K562 (cell line): Measurements from ENCODE around the gene MACROD2. TPM values are rescaled to one million over a fixed set of nuclear protein-coding genes. Genes with fewer than 3 reads are reported as not detected.

ENCODE experiments used
- ATAC-seq: fragments of 200-7000 bp; cut with Tn5 transposase; 3 replicates; pipeline ENCODE4 v1.9.1; 2020; ENCODE audit warnings: moderate library complexity
- BruUV-seq: library from RNA; stranded (reverse); fragments of 400-500 nt; replicated peaks from 2 replicates; lab custom pipeline; 2021; lab: Mats Ljungman, UMichigan
- CTCF ChIA-PET: fragments of 300-600 bp; formaldehyde crosslinking; extraction: SDS; loops from one replicate; lab custom pipeline; 2021; ENCODE audit warnings: low intra/inter-chr PET ratio; lab: Yijun Ruan, JAX
- POLR2A ChIA-PET: fragments of 300-600, 350-650 bp; sonication (Branson Sonifier 250); formaldehyde crosslinking; extraction: SDS; loops from one replicate; lab custom pipeline; 2021; ENCODE audit warnings: antibody characterized with exemption, inconsistent platforms; lab: Yijun Ruan, JAX
- DNase-seq, 4 experiments: peaks; one replicate each; pipeline versions ENCODE4 v3.0.0 to v3.0.0-alpha.2; 2011 to 2018; ENCODE audit warnings: low spot score in 3 of 4, mixed read lengths in 3 of 4; ENCODE audit errors: extremely low read depth in 1 of 4
- FAIRE-seq: peaks from 2 replicates; lab custom pipeline; 2011; peaks lifted over from hg19 to GRCh38; lab: Jason Lieb, UNC
- H2AFZ ChIP-seq: 2 replicates; pipeline ENCODE4 v1.6.0; 2011; ENCODE audit warnings: low read depth, low read length, control low read depth, inconsistent platforms
- H3K27ac ChIP-seq: fragments of 200-600 bp; 3 replicates; pipeline ENCODE4 v1.8.0; 2011; ENCODE audit warnings: low read depth, mild to moderate bottlenecking, control low read depth, inconsistent platforms, low read length, moderate library complexity, mixed read lengths; ENCODE audit errors: extremely low read depth
- H3K27me3 ChIP-seq, 2 experiments: fragments of 300-600 bp in 1 of 2; 2 replicates in 1 of 2; 3 replicates in 1 of 2; pipeline versions ENCODE4 v1.6.0 to v1.8.0; 2011; ENCODE audit warnings: inconsistent platforms in 2 of 2, low read length in 2 of 2, mild to moderate bottlenecking in 1 of 2, mixed read lengths in 1 of 2, moderate library complexity in 1 of 2; ENCODE audit not compliant: control insufficient read depth in 2 of 2, insufficient read depth in 2 of 2
- H3K36me3 ChIP-seq: fragments of 300-600 bp; 3 replicates; pipeline ENCODE4 v1.8.0; 2011; ENCODE audit warnings: mild to moderate bottlenecking, low read length, inconsistent platforms; ENCODE audit not compliant: control insufficient read depth, insufficient read depth
- H3K4me1 ChIP-seq, 2 experiments: fragments of 200-600 bp in 1 of 2; replicated peaks in 1 of 2; 2 replicates in 1 of 2; 3 replicates in 1 of 2; pipeline versions ENCODE4 v1.5.1 to v1.8.0; 2011; ENCODE audit warnings: inconsistent platforms in 2 of 2, low read length in 2 of 2, mild to moderate bottlenecking in 1 of 2, mixed read lengths in 1 of 2, moderate library complexity in 1 of 2; ENCODE audit not compliant: control insufficient read depth in 2 of 2, insufficient read depth in 2 of 2
- H3K4me2 ChIP-seq: 2 replicates; pipeline ENCODE4 v1.6.1; 2011; ENCODE audit warnings: low read length, control low read depth, inconsistent platforms, mixed read lengths; ENCODE audit not compliant: insufficient read depth
- H3K4me3 ChIP-seq: fragments of 200-600 bp; sonication (generic), shearing (Covaris generic); 2 replicates; pipeline ENCODE4 v1.5.1; 2016; ENCODE audit warnings: control low read depth, inconsistent platforms
- H3K79me2 ChIP-seq: fragments of 200-600 bp; 3 replicates; pipeline ENCODE4 v1.8.0; 2011; ENCODE audit warnings: low read length, inconsistent platforms; ENCODE audit not compliant: control insufficient read depth, insufficient read depth
- H3K9ac ChIP-seq, 2 experiments: 2 replicates each; pipeline versions ENCODE4 v1.6.0 to v1.6.1; 2011; ENCODE audit warnings: low read depth in 2 of 2, low read length in 2 of 2, control low read depth in 1 of 2, inconsistent platforms in 1 of 2, mild to moderate bottlenecking in 1 of 2, mixed read lengths in 1 of 2; ENCODE audit not compliant: insufficient read depth in 1 of 2
- H3K9me1 ChIP-seq: one replicate; pipeline ENCODE4 v1.6.0; 2011; ENCODE audit warnings: inconsistent platforms, mild to moderate bottlenecking, low read length, moderate library complexity; ENCODE audit not compliant: control insufficient read depth, insufficient read depth
- H3K9me3 ChIP-seq: replicated peaks from 2 replicates; pipeline ENCODE4 v1.5.1; 2011; ENCODE audit warnings: low read depth, low read length, inconsistent platforms; ENCODE audit not compliant: control insufficient read depth, insufficient read depth
- H4K20me1 ChIP-seq: replicated peaks from 2 replicates; pipeline ENCODE4 v1.6.1; 2011; ENCODE audit warnings: low read length, inconsistent platforms, mixed read lengths; ENCODE audit not compliant: control insufficient read depth, insufficient read depth
- BDP1 ChIP-seq: IDR thresholded peaks from 3 replicates; pipeline ENCODE4 v1.6.1; 2011; ENCODE audit not compliant: insufficient read length, insufficient read depth
- CREBBP ChIP-seq: IDR thresholded peaks from one replicate; pipeline ENCODE4 v1.6.1; 2012; ENCODE audit warnings: low read depth, mild to moderate bottlenecking, control low read depth, inconsistent platforms, low read length
- GABPA ChIP-seq: fragments of 200-800 bp; sonication (Bioruptor generic); conservative IDR thresholded peaks from 2 replicates; pipeline ENCODE4 v1.6.1; 2016; ENCODE audit warnings: low read depth, missing genetic modification characterization, missing compliant biosample characterization
- NR2C2 ChIP-seq, 2 experiments: fragments of 200-800 bp in 1 of 2; sonication (Bioruptor generic) in 1 of 2; sonication (generic) in 1 of 2; formaldehyde crosslinking in 1 of 2; IDR thresholded peaks; 2 replicates each; pipeline versions ENCODE4 v1.6.1 to v1.8.0; 2016 to 2022; ENCODE audit warnings: mild to moderate bottlenecking in 1 of 2, missing compliant biosample characterization in 1 of 2, missing genetic modification characterization in 1 of 2, missing genetic modification reagents in 1 of 2
- PHTF2 ChIP-seq: fragments of 250-450 bp; sonication (Bioruptor Pico); IDR thresholded peaks from 2 replicates; pipeline ENCODE4 v1.5.0; 2021; ENCODE audit warnings: mild to moderate bottlenecking
- PKNOX1 ChIP-seq: fragments of 450-650 bp; IDR thresholded peaks from 2 replicates; pipeline ENCODE4 v1.6.1; 2016
- PML ChIP-seq: IDR thresholded peaks from 2 replicates; pipeline ENCODE4 v1.6.1; 2012; ENCODE audit warnings: low read length, inconsistent platforms
- ZBTB40 ChIP-seq, 2 experiments: fragments of 450-650 bp in 1 of 2; sonication (generic) in 1 of 2; formaldehyde crosslinking in 1 of 2; IDR thresholded peaks; 2 replicates each; pipeline versions ENCODE4 v1.7.1 to v1.9.0; 2016 to 2022; ENCODE audit warnings: inconsistent platforms in 1 of 2, mild to moderate bottlenecking in 1 of 2, missing genetic modification reagents in 1 of 2
- ZNF586 ChIP-seq: fragments of 450-650 bp; formaldehyde crosslinking; conservative IDR thresholded peaks from 2 replicates; pipeline ENCODE4 v1.4.0; 2020; ENCODE audit warnings: mild to moderate bottlenecking, moderate library complexity
- WGBS: fragments of 100-300 bp; shearing (Covaris generic); methylation state at CpG from one replicate; pipeline ENCODE4 v1.1.6; 2016; ENCODE audit warnings: low coverage, mixed read lengths; ENCODE audit not compliant: insufficient coverage; ENCODE audit errors: missing lambda C conversion rate; 5-methylcytosine and 5-hydroxymethylcytosine counted together
- in situ Hi-C: fragments of 300-500 bp; cut with MboI; formaldehyde crosslinking; loops from 4 replicates; pipeline ENCODE4 v1.15.0; 2018; ENCODE audit warnings: inconsistent platforms, mixed read lengths
- intact Hi-C: fragments of 100-400 bp; cut with micrococcal nuclease; formaldehyde crosslinking; loops from 2 replicates; pipeline ENCODE4 v1.14.2; 2022
- polyA plus RNA-seq, 8 experiments: library from polyadenylated mRNA; depleted of rRNA in 4 of 8; stranded (reverse) in 5 of 8; unstranded in 3 of 8; fragments of >200 nt; fragmentation: Nextera tagmentation in 2 of 8; fragmentation: Illumina TruSeq in 1 of 8; extraction: Ambion mirVana in 2 of 8; extraction: Trizol in 1 of 8; gene quantifications; 2 replicates each; pipeline versions ENCODE4 v1.2.1 to v1.2.3, GENCODE V29; 2011 to 2014; ENCODE audit warnings: inconsistent platforms in 1 of 8, missing spikeins in 1 of 8
- total RNA-seq, 7 experiments: library from RNA; depleted of rRNA in 6 of 7; stranded (reverse); fragments of >200 nt in 6 of 7; fragmentation: Illumina TruSeq in 2 of 7; extraction: Trizol in 2 of 7; gene quantifications; 2 replicates each; pipeline versions ENCODE4 v1.2.1 to v1.2.3, GENCODE V29; 2011 to 2021; ENCODE audit warnings: low replicate concordance in 1 of 7
- TF ChIP-seq, protein P1 (sequence below), 2 experiments: fragments of 250-450 bp in 1 of 2; fragments of 450-650 bp in 1 of 2; sonication (Bioruptor Pico) in 1 of 2; IDR thresholded peaks; 2 replicates each; pipeline versions ENCODE4 v1.6.1 to v1.8.0; 2016 to 2021; ENCODE audit warnings: mild to moderate bottlenecking in 2 of 2, moderate library complexity in 2 of 2, missing compliant biosample characterization in 1 of 2, missing genetic modification characterization in 1 of 2

Gene MACROD2
- total and polyA plus RNA-seq, 9 of the 15 experiments (the other 6 are each of a cell fraction or from before 2014, with no cell fraction given) = not detected

GRCh38 chr20:14569641-14570040 is 574.3 kb downstream of the MACROD2 start:
- H2AFZ ChIP-seq = no peak overlapping the region
- intact Hi-C loops = no loop called here
- no peaks in the 10 kb centered on the region for H3K79me2 ChIP-seq
- ATAC-seq (no peak), FAIRE-seq (no peak), DNase-seq (no peak)
- H3K9ac ChIP-seq = no peak overlapping the region
- H3K27me3 ChIP-seq = no peaks in the 10 kb centered on the region
- BruUV-seq = no TSS peak
- H3K36me3 ChIP-seq = no peaks in the 10 kb centered on the region
- no peaks in the 10 kb centered on the region for H4K20me1 ChIP-seq
- H3K9me1 ChIP-seq = no peaks in the 10 kb centered on the region
- ChIA-PET POLR2A (no interaction called here), CTCF (no interaction called here)
- H3K9me3 ChIP-seq = no peaks in the 10 kb centered on the region
- H3K27ac ChIP-seq = no peak overlapping the region
- no peak overlapping the region for H3K4me2 ChIP-seq
- in situ Hi-C loops = no loop called here
- no peaks in the 10 kb centered on the region for H3K4me1 ChIP-seq
- WGBS = 0% methylated on average over 2 of the region's 2 CpGs
- no peak overlapping the region for H3K4me3 ChIP-seq
- TF ChIP-seq ZBTB40 (IDR thresholded peaks at IDR 0.05) (no peak), ZBTB40 (CRISPR knock-in tag; IDR thresholded peaks at IDR 0.05) (no peak), PKNOX1 (no peak), CREBBP (no peak), BDP1 (no peak), PML (no peak), GABPA (tag) (no peak), PHTF2 (CRISPR knock-in tag) (no peak), ZNF586 (CRISPR knock-in tag) (no peak), NR2C2 (CRISPR knock-in tag; IDR thresholded peaks at IDR 0.05) (no peak), NR2C2 (tag; IDR thresholded peaks at IDR 0.05) (no peak)
- TF ChIP-seq, protein P1, sequence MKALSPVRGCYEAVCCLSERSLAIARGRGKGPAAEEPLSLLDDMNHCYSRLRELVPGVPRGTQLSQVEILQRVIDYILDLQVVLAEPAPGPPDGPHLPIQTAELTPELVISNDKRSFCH (CRISPR knock-in tag; IDR thresholded peaks at IDR 0.05) = no peak
- TF ChIP-seq, protein P1 (tag; IDR thresholded peaks at IDR 0.05) = no peak
